Activated CD4-positive, alpha-beta memory T cell treated with anti-CD3 and anti-CD28 coated beads, Interleukin-2, amount 10 ng/mL, durations not matched to agents 7 days and 5 days (primary cell): ENCODE measurements around the gene CCDC69. TPM values are rescaled to one million over a fixed set of nuclear protein-coding genes. Genes with fewer than 3 reads are reported as not detected.

Source experiments
- CTCF ChIA-PET: fragments of 350-600 bp; sonication (Branson Sonifier 250); formaldehyde crosslinking; loops from one replicate; lab custom pipeline; 2021; ENCODE audit warnings: antibody characterized with exemption, inconsistent platforms; lab: Charles Lee
- POLR2A ChIA-PET: fragments of 350-600 bp; sonication (Branson Sonifier 250); formaldehyde crosslinking; loops from one replicate; lab custom pipeline; 2021; ENCODE audit warnings: antibody characterized with exemption; lab: Charles Lee
- DNase-seq: peaks from one replicate; pipeline ENCODE4 v3.0.0-alpha.2; 2020
- H3K27ac Mint-ChIP-seq: one replicate; pipeline ENCODE4 v1.8.0; 2021; ENCODE audit warnings: mild to moderate bottlenecking, mixed read lengths
- H3K27me3 Mint-ChIP-seq: one replicate; pipeline ENCODE4 v1.8.0; 2021; ENCODE audit warnings: mixed read lengths
- H3K36me3 Mint-ChIP-seq: one replicate; pipeline ENCODE4 v1.8.0; 2021; ENCODE audit warnings: low read depth, mixed read lengths
- H3K4me1 Mint-ChIP-seq: one replicate; pipeline ENCODE4 v1.8.0; 2021; ENCODE audit warnings: mixed read lengths
- H3K4me3 Mint-ChIP-seq: one replicate; pipeline ENCODE4 v1.8.0; 2021; ENCODE audit warnings: mild to moderate bottlenecking, mixed read lengths
- H3K9me3 Mint-ChIP-seq: one replicate; pipeline ENCODE4 v1.8.0; 2021; ENCODE audit warnings: mixed read lengths
- total RNA-seq, 2 experiments: library from RNA; stranded (reverse); gene quantifications; one replicate each; pipeline ENCODE4 v1.2.3, GENCODE V29; 2021

CCDC69 gene
- total RNA-seq, 2 experiments from 2014 or later = 62.6 to 64.2 TPM

DNA sequence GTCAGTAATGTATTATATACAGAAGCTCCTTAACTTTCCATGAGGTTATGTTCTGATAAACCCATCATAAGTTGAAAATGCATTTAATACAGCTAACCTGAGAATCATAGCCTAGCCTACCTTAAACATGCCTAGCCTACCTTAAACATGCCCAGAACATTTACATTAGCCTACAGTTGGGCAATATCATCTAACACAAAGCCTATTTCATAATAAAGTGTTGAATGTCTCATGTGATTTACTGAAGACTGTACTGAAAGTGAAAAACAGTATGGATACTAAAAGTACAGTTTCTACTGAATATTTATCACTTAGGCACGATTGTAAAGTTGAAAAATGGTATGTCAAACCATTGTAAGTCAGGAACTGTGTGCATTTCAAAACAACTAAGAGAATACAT, 30.7 kb upstream of the CCDC69 start:
- Mint-ChIP-seq H3K4me3 (no peak overlapping the region), H3K4me1 (peaks cover 49% of the 10 kb centered on the region)
- POLR2A ChIA-PET = interaction anchor here (0.7 to 4.9 kb wide), 3 partner anchors 32 to 188 kb away, joined by 3 to 99 read pairs (median 45); partner anchors contain the start of gene CCDC69

DNA sequence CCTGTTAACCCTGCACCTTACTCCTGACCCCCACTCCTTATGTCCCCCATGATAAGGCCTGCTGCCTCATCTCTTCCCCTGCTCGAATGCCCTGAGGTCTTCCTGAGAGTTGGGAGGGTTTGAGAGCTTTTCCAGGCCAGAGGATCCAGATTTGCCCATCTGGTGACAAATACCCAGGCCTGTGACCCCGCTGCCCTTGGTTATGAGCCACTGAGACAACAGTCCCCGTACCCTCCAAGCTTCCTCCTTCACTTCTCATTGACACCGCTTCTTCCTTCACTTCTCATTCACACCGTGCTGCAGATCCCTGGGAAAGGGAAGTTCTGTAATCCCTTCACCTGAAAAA, 29.7 kb upstream of the CCDC69 start:
- Mint-ChIP-seq H3K9me3 (no peaks in the 10 kb centered on the region), H3K27me3 (no peaks in the 10 kb centered on the region), H3K36me3 (peaks cover 4% of the 10 kb centered on the region), H3K4me1 (peaks cover 51% of the 10 kb centered on the region), H3K27ac (peak overlapping the region; percentile 59), H3K4me3 (peak overlapping the region; percentile 82)
- no peak for DNase-seq
- CTCF ChIA-PET = interaction anchor here (0.8 to 4.0 kb wide), 8 partner anchors 11 to 399 kb away, joined by 3 to 21 read pairs (median 8); no protein-coding TSS in a partner anchor
- POLR2A ChIA-PET = interaction anchor here (0.8 to 4.9 kb wide), 7 partner anchors 10 to 518 kb away, joined by 3 to 99 read pairs (median 5); partner anchors contain the start of genes CCDC69 and G3BP1

More for the DNA sequence above, 30.7 kb upstream of the CCDC69 start:
- Mint-ChIP-seq H3K9me3 (no peaks in the 10 kb centered on the region), H3K27ac (no peak overlapping the region), H3K27me3 (no peaks in the 10 kb centered on the region), H3K36me3 (peaks cover 4% of the 10 kb centered on the region)
- CTCF ChIA-PET = interaction anchor here (0.7 to 3.5 kb wide), 4 partner anchors 17 to 398 kb away, joined by 3 to 20 read pairs (median 3); no protein-coding TSS in a partner anchor
- no peak for DNase-seq

DNA sequence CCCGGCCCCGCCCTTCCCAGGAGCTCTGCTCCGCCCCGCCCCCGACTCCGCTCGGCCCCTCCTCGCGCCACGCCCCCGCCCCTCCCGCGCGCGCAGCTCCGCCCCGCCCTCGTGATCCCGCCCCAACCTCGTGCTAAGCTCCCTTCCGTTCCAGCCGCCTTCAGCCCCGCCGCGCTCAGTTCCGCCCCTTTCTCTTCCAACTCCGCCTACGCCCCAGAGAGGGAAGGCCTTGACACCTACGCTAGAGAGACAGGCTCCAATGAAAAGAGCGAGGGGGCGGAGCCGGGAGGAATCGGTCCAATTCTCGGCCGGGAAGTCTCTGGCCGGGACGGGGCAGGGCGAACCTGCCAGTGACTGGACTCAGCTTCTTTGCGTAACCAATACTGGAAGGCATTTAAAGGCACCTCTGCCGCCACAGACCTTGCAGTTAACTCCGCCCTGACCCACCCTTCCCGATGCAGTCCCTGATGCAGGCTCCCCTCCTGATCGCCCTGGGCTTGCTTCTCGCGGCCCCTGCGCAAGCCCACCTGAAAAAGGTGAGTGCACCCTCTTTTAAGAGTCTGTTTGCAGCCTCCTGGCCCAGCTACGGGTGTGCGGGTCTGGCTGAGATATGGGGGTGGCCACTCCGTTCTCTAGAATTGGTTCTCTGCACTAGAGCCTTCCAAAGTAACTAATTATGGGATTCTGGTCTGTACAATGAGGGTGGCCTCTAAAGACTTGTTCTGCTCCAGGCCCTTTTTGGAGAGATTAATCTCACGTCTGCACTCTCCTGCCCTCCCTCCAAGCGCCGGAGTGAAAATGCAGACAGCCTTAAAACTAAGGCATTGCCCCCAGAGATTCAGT, 29.1 kb upstream of the CCDC69 start, which contains the start of gene GM2A:
Gene GM2A (plus strand): TSS at position 424 of the 843 bp plus-strand sequence. CDS start 32 bp downstream, at position 456.
- peak; percentile 99 for DNase-seq
- Mint-ChIP-seq H3K9me3 (no peaks in the 10 kb centered on the region), H3K27ac (peak within 1 kb of the TSS; percentile 92), H3K4me1 (peaks cover 51% of the 10 kb centered on the region), H3K36me3 (peaks cover 4% of the 10 kb centered on the region), H3K4me3 (peak within 1 kb of the TSS; percentile 82), H3K27me3 (no peaks in the 10 kb centered on the region)
- ChIA-PET CTCF (interaction anchor here (0.7 to 4.0 kb wide), 20 partner anchors 9 to 803 kb away, joined by 3 to 21 read pairs (median 4); partner anchors contain the start of genes ANXA6, CCDC69 and SLC36A1), POLR2A (interaction anchor here (0.6 to 4.9 kb wide), 12 partner anchors 10 to 804 kb away, joined by 3 to 99 read pairs (median 4); partner anchors contain the start of genes CCDC69, G3BP1 and RBM22)

DNA sequence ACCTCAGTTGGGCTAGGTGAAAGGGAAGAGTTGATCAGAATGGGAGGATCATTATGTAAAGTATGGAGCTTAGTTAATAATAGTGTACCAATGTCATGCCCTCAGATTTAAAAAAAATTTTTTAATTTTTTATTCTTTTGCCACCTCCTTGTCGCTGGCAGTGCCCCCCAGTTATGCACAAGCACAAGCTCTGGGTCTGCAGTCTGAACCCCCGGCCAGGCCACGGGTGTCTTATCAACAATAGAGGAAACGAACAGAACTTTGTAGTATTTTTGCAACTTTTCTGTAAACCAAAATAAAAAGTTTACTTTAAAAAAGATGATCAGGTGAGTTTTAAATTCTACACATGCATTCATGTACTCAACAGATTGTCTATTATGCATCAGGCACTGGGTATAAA, 27.7 kb upstream of the CCDC69 start:
- Mint-ChIP-seq H3K4me3 (peak overlapping the region; percentile 82), H3K27ac (peak overlapping the region; percentile 92), H3K27me3 (no peaks in the 10 kb centered on the region), H3K36me3 (peaks cover 4% of the 10 kb centered on the region), H3K4me1 (peaks cover 48% of the 10 kb centered on the region), H3K9me3 (no peaks in the 10 kb centered on the region)
- ChIA-PET CTCF (interaction anchor here (0.9 to 4.0 kb wide), 8 partner anchors 10 to 197 kb away, joined by 3 to 21 read pairs (median 14); partner anchors contain the start of genes ANXA6 and CCDC69), POLR2A (interaction anchor here (0.6 to 4.9 kb wide), 10 partner anchors 11 to 802 kb away, joined by 3 to 99 read pairs (median 4); partner anchors contain the start of genes ANXA6, CCDC69, G3BP1 and SLC36A1)
- no peak for DNase-seq

DNA sequence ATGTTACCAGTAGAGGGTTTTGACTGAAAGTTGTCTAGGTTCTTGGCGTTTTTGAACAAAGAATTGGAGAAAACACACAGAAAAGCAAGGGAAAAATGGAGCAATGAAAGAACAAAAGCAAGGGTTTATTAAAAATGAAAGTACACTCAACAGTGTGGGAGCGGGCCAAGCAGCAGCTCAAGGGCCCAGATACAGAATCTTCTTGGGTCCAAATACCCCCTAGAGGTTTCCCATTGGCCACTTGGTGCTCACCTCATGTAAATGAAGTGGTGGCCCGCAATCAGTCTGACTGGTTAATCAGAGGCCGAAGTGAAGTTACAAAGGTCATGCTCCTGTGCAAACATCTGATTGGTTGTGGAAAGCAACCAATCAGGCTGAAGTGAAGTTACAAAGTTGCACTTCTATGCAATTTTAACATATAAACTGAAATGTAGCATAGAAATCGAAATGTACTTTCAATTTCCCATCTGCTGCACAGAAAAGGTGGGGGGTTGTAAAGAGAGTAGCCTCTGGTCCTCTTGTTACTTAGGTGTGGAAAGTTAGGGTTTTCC, 27.2 kb upstream of the CCDC69 start:
- peak; percentile 81 for DNase-seq
- POLR2A ChIA-PET = interaction anchor here (0.8 to 4.9 kb wide), 10 partner anchors 9 to 802 kb away, joined by 3 to 99 read pairs (median 4); partner anchors contain the start of genes ANXA6, CCDC69, G3BP1 and SLC36A1
- peaks cover 47% of the 10 kb centered on the region for H3K4me1 Mint-ChIP-seq

DNA sequence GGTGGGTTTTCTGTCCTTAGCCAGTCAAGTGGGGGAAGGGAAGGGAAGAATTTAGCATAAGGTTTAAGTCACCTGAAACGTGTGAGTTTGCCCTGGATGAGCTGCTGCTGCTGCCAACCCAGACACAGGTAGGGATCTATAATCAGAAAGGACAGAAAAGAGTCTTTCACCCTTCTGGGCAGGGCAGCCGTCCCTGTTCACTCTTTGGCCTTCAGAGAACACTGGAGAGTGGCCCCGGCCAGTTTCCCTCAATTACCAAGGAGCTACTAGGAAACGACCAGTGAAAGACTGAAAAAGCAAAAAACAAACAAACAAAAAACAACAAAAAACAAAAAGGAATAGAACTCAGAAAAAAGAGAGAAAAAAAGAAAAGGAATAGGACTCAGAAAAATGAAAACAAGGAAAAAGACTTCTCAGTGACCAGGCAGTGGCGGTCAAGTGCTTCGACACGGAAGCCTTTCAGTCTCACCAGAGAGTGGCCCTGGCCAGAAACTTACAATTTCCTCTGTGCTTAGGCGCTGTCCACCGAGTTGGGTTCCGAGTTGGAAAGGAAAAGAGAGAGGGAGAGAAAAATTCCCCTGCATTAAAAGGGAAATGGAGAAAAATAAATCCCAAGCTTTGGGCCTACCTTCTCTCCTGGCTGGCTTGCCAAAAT, 26.6 kb upstream of the CCDC69 start:
- no peaks in the 10 kb centered on the region for H3K9me3 Mint-ChIP-seq
- POLR2A ChIA-PET = interaction anchor here (0.8 to 4.9 kb wide), 8 partner anchors 8 to 521 kb away, joined by 3 to 99 read pairs (median 7); partner anchors contain the start of genes ANXA6, CCDC69, G3BP1 and SLC36A1
- peaks cover 48% of the 10 kb centered on the region for H3K4me1 Mint-ChIP-seq
- H3K4me3 Mint-ChIP-seq = peak overlapping the region; percentile 78
- peak overlapping the region; percentile 92 for H3K27ac Mint-ChIP-seq
- no peaks in the 10 kb centered on the region for H3K27me3 Mint-ChIP-seq
- DNase-seq = no peak
- H3K36me3 Mint-ChIP-seq = peaks cover 4% of the 10 kb centered on the region
- CTCF ChIA-PET = interaction anchor here (0.9 to 4.0 kb wide), 5 partner anchors 9 to 161 kb away, joined by 3 to 21 read pairs (median 3); no protein-coding TSS in a partner anchor

More for the DNA sequence above, 27.2 kb upstream of the CCDC69 start:
- peak overlapping the region; percentile 78 for H3K4me3 Mint-ChIP-seq
- H3K36me3 Mint-ChIP-seq = peaks cover 4% of the 10 kb centered on the region
- peak overlapping the region; percentile 92 for H3K27ac Mint-ChIP-seq
- CTCF ChIA-PET = interaction anchor here (0.9 to 4.0 kb wide), 5 partner anchors 9 to 161 kb away, joined by 3 to 21 read pairs (median 20); no protein-coding TSS in a partner anchor
- H3K27me3 Mint-ChIP-seq = no peaks in the 10 kb centered on the region
- no peaks in the 10 kb centered on the region for H3K9me3 Mint-ChIP-seq

DNA sequence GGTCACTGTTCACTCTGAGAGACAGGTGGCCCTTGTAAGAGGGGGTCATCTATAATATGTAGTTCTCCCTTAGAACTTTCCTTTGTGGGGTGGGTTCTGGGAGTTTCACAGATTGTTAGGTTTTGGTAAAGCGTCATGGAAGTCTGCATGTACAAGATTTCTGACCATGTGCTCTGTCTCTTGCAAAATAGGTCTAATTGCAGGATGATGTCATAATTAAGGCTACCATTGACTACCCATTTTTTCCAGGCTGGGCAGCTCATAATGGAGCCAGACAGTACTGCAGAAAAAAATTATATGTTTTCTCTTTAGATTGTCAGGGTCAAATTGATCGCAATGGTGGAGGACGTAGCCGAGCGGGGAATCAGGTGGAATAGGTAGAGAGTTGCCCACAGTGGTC, 25.4 kb upstream of the CCDC69 start:
- DNase-seq = no peak
- peaks cover 45% of the 10 kb centered on the region for H3K4me1 Mint-ChIP-seq
- H3K27me3 Mint-ChIP-seq = no peaks in the 10 kb centered on the region
- CTCF ChIA-PET = interaction anchor here (1.3 kb wide), 1 partner anchor 11 kb away, joined by 4 read pairs; no protein-coding TSS in a partner anchor
- H3K36me3 Mint-ChIP-seq = peaks cover 4% of the 10 kb centered on the region
- no peak overlapping the region for H3K4me3 Mint-ChIP-seq
- no peak overlapping the region for H3K27ac Mint-ChIP-seq
- POLR2A ChIA-PET = interaction anchor here (1.1 kb wide), 1 partner anchor 25 kb away, joined by 6 read pairs; the partner anchor contains the start of gene CCDC69
- H3K9me3 Mint-ChIP-seq = no peaks in the 10 kb centered on the region

DNA sequence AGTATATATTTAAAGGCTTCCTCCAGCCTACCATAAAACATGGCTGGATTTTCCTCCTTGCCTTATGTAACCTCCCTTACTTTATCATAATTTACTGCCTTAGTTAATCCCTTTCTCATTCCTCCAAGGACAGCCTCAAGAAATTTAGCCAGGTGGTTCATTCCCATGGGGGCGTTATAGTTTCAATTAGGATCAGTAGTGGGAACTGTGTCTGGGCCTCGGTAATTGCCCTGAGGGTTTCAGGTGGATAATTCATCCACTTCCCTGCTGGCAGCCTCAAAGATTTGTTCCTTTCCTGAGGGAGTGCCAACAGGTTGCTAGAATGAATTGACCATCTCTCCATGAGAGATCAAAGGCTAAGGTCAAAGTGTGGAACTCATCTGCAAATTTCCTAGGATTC, 24.8 kb upstream of the CCDC69 start:
- Mint-ChIP-seq H3K4me1 (peaks cover 45% of the 10 kb centered on the region), H3K4me3 (no peak overlapping the region)
- POLR2A ChIA-PET = interaction anchor here (1.1 kb wide), 1 partner anchor 25 kb away, joined by 6 read pairs; the partner anchor contains the start of gene CCDC69

DNA sequence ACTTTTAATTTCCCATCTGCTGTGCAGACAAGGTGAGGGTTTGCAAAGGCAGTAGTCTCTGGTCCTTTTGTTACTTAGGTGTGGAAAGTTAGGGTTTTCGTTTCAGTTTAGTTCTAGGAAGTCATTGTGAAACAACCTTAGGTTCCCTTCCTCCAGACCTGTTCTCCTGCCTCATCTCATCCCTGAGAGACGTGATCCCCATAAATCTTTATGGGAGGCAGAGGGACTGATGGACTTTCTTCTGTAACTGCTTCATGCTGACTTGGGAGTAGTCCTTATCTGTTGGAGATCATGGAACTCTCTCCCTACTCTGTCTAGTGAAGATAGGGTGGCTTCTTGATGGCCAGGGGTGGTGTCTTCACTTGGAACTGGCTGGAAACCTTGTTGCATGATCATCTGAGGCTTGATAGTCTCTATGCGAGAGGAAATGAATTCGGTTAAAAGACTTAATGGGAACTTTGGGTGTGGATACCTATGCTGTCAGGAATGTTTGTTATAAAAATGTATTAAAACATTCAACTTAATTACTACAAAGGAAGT, 21.9 kb upstream of the CCDC69 start:
- H3K27me3 Mint-ChIP-seq = no peaks in the 10 kb centered on the region
- ChIA-PET POLR2A (no interaction called here), CTCF (no interaction called here)
- peaks cover 4% of the 10 kb centered on the region for H3K36me3 Mint-ChIP-seq
- H3K4me3 Mint-ChIP-seq = no peak overlapping the region
- no peak overlapping the region for H3K27ac Mint-ChIP-seq
- H3K4me1 Mint-ChIP-seq = peaks cover 51% of the 10 kb centered on the region
- DNase-seq = no peak
- H3K9me3 Mint-ChIP-seq = no peaks in the 10 kb centered on the region

More for the DNA sequence above, 24.8 kb upstream of the CCDC69 start:
- Mint-ChIP-seq H3K9me3 (no peaks in the 10 kb centered on the region), H3K27ac (no peak overlapping the region), H3K27me3 (no peaks in the 10 kb centered on the region), H3K36me3 (peaks cover 4% of the 10 kb centered on the region)
- CTCF ChIA-PET = interaction anchor here (1.3 kb wide), 1 partner anchor 10 kb away, joined by 4 read pairs; no protein-coding TSS in a partner anchor
- DNase-seq = no peak

DNA sequence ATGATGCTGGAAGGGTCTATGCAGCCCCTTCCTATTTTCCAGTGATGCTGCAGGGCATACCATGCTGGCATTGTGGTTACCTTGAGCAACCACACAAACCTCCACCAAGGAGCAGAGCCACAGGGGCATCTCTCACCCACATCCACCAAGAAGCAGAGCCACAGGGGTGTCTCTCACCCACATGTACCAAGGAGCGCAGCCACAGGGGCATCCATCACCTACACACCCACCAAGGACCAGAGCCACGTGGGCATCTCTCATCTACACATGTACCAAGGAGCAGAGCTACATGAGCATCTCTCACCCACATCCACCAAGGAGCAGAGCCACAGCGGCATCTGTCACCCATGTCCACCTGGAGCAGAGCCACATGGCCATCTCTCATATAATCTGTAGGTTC, 20.3 kb upstream of the CCDC69 start:
- Mint-ChIP-seq H3K9me3 (no peaks in the 10 kb centered on the region), H3K36me3 (no peaks in the 10 kb centered on the region), H3K27me3 (no peaks in the 10 kb centered on the region), H3K27ac (peak overlapping the region; percentile 11), H3K4me3 (no peak overlapping the region), H3K4me1 (peaks cover 44% of the 10 kb centered on the region)
- CTCF ChIA-PET = no interaction called here
- no peak for DNase-seq
- POLR2A ChIA-PET = no interaction called here

DNA sequence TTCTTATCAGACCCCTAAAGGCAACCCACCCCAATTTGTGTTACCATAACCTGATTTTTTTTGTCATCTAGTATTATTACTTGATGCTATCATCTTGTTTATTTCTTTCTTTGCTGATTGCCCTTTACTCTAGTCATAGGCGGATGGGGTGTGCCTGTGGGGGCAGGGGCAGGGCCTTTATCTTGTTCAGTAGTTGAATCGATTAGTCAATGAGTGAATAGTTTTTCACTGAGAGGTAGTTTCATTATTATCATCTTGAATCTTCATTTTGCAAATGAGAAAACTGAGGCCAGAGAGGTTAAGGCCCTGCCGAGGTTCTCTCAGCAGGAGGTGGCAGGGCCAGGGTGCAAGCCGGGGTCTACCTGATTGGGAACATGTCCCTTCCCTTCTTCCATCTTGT, 19.7 kb upstream of the CCDC69 start:
- H3K36me3 Mint-ChIP-seq = no peaks in the 10 kb centered on the region
- no peaks in the 10 kb centered on the region for H3K27me3 Mint-ChIP-seq
- no peak for DNase-seq
- H3K9me3 Mint-ChIP-seq = no peaks in the 10 kb centered on the region
- H3K4me1 Mint-ChIP-seq = peaks cover 45% of the 10 kb centered on the region
- ChIA-PET POLR2A (interaction anchor here (1.6 kb wide), 1 partner anchor 20 kb away, joined by 5 read pairs; the partner anchor contains the start of gene CCDC69), CTCF (interaction anchor here (1.1 to 4.0 kb wide), 2 partner anchors 8 to 12 kb away, joined by 3 to 21 read pairs; partner anchors contain the start of gene GM2A)
- H3K4me3 Mint-ChIP-seq = no peak overlapping the region
- peak overlapping the region; percentile 54 for H3K27ac Mint-ChIP-seq
